DMS 273 treated with DMSO at 0.1 percent for 48 hours (cell line): ENCODE measurements around the gene ERCC2.
"Not testable (repeated sequence)": the region's sequence is repeated elsewhere in the genome, so short reads cannot be mapped to it uniquely, and the experiment has no call there.

Experiments
- DNase-seq: peaks from one replicate; lab custom pipeline; 2025; lab: John Stamatoyannopoulos, UW

ERCC2 gene

DNA sequence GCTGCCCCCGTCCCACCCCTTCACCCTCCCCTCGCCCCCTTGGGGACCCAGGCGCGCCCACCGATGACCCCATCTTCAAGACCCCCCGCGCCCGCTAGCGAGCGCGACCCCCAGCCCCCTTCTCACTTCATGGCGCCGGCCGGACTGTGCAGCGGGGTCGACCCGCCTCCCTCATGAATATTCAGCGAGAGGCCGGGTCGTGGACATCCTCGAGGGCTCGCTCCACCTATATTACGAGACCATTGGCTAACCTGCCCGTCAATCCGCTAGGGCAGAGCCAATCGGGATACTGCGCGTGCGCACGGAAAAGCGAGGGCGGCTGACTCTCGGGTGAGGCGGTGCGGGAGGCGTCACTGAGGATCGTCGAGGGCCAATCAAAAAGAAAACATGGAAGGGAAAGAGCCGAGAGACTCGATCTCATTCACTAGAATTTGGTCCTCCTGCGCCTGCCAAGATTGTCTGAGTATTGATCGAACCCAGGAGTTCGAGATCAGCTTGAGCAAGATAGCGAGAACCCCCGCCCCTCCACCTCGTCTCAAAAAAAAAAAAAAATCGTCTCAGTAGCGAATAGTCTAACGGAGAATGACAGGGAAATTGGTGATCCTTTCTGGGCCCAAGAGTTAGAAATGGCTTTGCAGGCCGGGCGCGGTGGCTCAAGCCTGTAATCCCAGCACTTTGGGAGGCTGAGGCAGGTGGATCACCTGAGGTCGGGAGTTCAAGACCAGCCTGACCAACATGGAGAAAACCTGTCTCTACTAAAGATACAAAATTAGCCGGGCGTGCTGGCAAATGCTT is at the start of gene ERCC2:
TSS of gene ERCC2 (minus strand) at position 164 of the 795 bp plus-strand sequence. CDS start at position 131, 33 bp downstream.
- DNase-seq: peak; percentile 96

DNA sequence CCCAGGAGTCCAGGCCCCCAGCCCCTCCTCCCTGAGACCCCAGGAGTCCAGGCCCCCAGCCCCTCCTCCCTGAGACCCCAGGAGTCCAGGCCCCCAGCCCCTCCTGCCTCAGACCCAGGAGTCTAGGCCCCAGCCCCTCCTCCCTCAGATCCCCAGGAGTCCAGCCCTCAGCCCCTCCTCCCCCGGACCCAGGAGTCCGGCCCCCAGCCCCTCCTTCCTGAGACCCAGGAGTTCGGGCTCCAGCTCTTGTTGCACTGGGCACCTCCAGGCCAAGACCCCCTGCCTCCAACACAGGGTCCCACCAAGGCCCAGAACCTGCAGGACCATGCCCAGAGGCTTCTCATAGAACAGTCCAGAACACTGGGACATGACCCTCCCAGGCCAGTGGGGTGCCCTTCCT is 49.5 kb upstream of the ERCC2 start:
- no peak for DNase-seq

DNA sequence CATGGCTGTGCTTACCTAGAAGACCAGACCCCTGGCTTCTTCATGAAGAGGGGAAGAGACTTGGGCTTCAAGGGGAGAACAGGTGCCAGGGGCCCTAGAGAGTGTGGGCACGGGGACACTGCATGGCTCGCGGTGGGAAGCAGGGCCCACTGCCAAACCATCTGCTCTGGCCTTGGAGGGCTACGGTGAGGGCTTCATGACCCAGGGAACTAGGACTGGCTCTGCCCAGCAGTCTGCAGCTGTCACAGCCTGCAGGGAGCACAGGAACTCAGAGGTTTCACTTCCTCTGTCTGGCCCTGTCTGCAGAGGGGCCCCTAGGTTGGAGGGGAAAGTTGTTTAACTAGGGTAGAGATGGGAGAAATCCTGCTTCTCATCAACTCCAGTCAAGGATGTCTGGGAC is 49.0 kb upstream of the ERCC2 start:
- peak; percentile 59 for DNase-seq

DNA sequence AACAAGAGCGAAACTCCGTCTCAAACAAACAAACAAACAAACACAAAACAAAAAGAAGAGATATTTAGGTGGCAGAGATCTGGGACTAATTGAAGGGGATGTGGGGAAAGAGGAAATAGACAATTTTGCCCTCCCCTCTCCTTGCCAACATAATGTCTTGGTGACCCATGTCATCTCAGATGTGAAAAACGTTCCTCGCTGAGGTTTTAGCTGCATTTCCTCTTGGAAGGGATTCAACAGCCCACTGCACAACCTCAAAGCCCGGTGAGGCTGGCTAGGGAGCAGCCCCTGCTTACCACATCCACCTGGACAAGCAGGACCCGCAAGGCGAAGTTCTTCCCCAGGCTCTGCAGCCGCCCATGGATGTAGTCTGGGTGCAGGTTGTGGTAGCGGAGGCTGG is 48.4 kb upstream of the ERCC2 start:
- DNase-seq: no peak

DNA sequence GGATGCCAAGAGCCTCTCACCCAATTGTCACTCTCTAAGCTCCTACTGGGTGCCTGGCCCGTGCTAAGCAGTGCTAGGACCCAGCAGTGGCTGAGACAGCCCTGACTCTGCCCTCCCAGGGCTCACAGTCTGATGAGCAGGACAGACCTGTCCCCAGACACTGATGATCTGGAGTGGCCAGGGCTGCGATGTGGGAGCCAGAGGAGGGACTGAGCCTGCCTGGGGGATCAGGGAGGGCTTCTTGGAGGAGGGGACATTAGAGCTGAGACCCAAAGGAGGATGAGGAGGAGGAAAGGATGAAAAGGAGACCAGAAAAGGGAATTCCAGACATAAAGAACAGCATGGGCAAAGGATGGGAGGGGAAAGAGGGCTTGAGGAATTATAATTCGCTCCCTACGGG is 46.8 kb upstream of the ERCC2 start:
- DNase-seq: no peak

DNA sequence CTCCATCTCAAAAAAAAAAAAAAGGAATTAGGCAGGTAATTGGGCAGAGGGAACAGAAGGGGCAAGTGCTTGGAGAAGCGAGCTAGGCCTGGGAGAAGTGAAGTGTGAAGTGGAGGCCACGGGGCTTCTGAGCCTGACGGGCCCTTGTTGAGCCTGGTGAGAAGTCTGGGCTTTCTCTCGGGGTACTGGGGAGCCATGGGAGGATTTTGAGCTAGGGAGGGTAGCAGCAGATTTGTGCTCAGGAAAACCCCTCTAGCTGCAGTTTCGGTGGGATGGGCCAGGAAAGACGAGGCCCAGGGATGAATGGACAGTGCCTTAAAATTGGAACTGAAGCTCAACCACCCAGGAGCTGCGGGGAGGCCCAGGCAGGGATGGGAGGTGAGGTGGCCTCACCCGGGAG is 44.1 kb upstream of the ERCC2 start:
- no peak for DNase-seq

DNA sequence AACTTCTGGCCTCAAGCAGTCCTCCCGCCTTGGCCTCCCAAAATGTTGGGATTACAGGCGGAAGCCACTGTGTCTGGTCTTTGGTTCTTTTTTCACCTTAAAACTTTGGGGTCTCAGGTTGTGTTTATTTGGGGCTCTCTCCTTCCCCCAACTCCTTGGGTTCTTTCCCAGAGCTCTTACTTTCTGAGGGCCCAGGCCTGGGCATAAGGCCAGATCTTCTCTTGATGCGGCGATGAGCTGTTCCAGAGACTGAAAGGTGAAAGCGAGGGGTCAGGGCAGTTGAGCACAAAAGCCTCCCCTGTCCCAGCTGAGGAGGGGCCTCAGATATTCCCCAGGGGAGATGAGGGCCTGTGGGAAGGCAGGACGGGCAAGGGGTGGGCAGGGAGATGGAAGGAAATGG is 43.1 kb upstream of the ERCC2 start:
- DNase-seq: no peak

DNA sequence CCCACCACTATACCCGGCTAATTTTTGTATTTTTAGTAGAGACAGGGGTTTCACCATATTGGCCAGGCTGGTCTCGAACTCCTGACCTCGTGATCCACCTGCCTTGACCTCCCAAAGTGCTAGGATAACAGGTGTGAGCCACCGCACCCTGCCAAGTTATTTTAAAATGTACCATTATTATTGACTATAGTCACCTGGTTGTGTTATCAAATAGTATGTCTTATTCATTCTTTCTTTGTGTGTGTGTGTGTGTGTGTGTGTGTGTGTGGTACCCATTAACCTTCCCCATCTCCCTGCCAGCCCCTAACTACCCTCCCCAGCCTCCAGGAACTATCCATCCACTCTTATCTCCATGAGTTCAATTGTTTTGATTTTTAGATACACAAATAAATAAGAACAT is 40.0 kb upstream of the ERCC2 start:
- DNase-seq: not testable (repeated sequence)

DNA sequence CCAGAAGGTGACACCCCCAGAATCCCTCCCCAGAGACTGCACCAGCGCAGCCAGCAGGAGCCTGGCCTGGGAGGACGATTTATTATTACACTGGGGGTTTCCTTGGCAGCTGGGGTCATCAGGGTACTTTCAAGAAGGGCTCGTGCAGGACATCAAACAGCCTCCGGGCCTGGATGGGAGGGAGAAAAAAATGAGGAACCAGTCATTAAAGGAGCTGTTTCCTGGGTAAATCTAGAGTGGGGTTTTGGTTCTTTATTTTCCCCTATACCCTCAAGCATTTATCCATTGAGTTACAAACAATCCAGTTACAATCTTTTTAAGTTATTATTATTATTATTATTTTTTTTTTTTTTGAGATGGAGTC is 39.2 kb upstream of the ERCC2 start:
- no peak for DNase-seq

DNA sequence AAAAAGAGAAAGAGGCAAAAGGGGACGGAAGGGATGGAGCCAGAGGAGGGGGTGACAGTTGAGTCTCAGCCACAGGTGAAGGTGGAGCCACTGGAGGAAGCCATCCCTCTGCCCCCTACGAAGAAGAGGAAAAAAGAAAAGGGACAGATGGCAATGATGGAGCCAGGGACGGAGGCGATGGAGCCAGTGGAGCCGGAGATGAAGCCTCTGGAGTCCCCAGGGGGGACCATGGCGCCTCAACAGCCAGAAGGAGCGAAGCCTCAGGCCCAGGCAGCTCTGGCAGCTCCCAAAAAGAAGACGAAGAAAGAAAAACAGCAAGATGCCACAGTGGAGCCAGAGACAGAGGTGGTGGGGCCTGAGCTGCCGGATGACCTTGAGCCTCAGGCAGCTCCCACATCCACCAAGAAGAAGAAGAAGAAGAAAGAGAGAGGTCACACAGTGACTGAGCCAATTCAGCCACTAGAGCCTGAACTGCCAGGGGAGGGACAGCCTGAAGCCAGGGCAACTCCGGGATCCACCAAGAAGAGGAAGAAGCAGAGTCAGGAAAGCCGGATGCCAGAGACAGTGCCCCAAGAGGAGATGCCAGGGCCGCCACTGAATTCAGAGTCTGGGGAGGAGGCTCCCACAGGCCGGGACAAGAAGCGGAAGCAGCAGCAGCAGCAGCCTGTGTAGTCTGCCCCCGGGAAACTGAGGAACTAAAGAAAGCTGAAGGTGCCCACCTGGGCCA is 38.6 kb upstream of the ERCC2 start:
- DNase-seq: no peak

DNA sequence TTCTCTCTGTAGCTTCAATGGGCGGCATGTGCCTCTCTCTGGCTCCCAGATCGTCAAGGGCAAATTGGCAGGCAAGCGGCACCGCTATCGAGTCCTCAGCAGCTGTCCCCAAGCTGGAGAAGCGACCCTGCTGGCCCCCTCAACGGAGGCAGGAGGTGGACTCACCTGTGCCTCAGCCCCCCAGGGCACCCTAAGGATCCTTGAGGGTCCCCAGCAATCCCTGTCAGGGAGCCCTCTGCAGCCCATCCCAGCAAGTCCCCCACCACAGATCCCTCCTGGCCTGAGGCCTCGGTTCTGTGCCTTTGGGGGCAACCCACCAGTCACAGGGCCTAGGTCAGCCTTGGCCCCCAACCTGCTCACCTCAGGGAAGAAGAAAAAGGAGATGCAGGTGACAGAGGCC is 37.7 kb upstream of the ERCC2 start:
- DNase-seq: no peak

DNA sequence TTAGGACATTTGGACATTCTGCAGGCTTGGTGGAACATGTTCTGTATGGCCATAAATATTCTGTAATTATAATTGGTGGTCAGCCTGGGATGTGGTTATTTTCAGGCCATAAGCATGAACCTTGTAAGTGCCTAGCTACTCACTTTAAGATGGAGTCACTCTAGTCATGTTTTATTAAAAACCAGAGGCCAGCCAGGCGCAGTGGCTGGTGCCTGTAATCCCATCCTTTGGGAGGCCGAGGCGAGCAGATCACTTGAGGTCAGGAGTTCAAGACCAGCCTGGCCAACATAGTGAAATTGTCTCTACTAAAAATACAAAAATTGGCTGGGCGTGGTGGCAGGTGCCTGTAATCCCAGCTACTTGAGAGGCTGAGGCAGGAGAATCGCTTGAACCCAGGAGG is 37.2 kb upstream of the ERCC2 start:
- not testable (repeated sequence) for DNase-seq

DNA sequence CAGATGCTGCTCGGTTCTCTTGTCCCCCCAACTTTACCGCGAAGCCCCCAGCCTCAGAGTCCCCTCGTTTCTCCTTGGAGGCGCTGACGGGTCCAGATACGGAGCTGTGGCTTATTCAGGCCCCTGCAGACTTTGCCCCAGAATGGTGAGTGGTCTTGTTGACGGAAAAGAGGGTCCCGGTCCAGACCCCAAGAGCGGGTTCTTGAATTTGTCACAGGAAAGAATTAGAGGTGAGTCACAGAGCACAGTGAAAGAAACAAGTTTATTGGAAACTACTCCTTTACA is 36.7 kb upstream of the ERCC2 start:
- no peak for DNase-seq

DNA sequence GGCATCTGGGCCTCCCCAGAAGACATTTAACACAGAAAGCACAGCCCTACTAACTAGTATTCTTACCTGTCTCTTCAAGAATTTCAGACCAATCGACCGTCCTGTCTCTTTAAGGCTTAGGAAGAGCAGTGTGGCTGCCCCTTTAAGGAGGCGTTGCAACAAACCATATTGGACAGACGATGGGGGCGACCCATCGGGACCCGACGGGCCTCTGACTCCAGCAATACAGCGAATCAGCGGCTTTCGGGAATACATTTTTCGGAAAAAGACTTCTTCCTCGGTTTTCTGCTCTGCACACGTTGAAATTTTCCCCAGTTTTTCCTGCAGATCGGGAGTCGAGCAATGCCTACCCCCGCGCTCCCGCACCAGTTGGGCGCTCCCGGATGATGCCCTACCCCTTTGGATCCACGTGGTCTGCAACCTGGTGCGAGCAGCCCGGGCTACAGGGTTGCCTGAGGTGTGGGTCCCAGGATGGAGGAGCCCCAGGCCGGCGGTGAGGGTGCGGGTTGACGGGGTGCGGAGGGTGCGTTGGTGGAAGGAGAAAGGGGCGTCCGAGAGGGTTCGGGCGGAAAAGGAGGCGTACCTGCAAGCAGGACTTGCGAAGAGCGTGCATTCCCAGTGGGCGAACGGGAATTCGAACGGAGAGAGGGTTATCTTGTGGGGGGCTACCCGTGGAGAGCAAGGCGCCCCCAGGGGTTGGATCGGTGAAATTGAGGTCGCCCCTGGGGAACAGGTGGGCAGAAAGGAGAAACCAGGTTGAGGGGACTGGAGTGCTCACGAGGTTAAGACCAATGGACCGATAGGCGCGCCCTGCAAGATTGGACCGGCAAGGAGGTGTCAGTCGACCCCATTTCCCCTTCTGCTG is 36.1 kb upstream of the ERCC2 start, which contains the start of gene POLR1G:
TSS of gene POLR1G (plus strand) at position 419 of the 865 bp plus-strand sequence. CDS start at position 472, 53 bp downstream.
- peak; percentile 71 for DNase-seq

DNA sequence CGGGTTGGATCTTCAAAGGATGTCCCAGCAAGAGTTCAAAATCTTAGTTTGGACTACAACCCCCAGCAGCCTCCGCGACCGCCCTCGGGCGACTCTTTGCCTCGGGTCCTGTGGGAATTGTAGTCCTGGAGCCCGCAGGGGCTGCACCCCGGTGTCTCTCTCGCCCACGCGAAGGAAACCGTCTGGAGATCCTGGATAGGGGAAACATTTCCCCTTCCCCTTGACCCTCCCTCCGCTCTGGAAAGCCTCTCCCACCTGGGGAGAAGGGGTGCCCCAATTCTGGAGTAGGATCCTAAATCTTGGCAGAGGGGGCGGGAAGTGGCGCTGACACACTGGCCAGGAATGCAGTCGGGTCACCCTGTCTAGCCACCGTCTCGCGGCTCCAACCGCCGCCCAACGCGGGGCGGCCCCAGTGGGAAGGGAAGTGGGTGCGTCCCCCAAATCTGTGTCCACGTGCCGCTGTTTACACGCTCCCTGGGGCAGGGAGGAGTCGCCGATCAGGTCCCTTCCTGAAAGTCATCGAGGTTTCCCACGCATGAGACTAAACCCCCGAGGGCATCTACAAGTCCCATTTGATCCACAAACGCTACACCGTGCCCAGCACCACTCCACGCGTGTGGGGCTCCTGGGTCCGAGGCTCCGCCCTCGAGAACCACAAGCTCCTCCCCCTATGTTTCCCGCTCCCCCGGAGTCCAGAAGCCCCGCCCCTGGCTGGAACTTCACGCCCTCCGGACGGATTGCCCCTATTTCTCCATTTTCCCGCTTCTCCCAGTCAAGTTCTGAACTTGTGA is 35.3 kb upstream of the ERCC2 start:
- DNase-seq: peak; percentile 80

DNA sequence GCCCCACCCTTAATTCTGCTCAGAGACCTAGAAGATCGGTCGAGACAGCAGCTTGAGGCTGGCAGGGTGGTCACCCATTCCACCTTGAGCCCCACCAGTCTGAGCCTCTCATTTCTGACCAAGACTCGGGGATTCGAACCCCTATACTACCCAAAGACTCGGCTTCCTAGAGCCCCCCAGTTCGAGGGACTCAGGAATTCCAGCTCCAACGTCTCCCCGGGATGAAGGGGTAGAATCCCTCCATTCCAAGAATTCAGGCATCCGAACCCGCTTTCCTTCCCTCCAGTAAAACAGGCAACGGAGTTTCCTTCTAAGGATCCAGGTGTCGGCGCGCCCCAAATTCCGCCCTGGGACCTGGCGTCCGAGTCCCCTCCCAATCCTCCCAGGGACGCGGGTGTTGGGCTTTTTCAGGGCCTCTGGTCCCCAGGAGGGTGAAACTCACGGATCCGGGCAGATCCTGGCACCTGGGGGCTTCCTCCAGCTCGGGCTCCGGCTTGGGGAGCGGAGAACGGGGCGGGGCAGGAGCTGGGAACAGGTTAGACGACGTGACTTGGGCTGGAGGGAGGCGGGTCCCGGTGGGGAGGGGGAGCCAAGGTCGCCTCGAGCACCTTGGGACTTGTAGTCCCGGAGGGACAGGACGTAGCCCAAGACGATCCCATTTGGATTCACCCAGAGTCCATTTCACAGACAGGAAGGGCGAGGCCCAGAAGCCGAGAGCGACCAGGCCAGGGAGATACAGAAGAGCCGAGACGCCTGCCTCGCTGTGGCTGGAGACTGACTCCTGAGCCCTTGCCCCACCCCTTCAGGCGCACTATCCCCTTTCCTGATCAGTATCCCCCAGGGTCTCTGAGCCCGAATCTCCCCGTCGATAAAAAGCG is 34.4 kb upstream of the ERCC2 start, which contains the start of gene PPP1R13L:
TSS of gene PPP1R13L (minus strand) at position 513 of the 878 bp plus-strand sequence. CDS start 6,751 bp downstream, outside the sequence.
- DNase-seq: no peak

DNA sequence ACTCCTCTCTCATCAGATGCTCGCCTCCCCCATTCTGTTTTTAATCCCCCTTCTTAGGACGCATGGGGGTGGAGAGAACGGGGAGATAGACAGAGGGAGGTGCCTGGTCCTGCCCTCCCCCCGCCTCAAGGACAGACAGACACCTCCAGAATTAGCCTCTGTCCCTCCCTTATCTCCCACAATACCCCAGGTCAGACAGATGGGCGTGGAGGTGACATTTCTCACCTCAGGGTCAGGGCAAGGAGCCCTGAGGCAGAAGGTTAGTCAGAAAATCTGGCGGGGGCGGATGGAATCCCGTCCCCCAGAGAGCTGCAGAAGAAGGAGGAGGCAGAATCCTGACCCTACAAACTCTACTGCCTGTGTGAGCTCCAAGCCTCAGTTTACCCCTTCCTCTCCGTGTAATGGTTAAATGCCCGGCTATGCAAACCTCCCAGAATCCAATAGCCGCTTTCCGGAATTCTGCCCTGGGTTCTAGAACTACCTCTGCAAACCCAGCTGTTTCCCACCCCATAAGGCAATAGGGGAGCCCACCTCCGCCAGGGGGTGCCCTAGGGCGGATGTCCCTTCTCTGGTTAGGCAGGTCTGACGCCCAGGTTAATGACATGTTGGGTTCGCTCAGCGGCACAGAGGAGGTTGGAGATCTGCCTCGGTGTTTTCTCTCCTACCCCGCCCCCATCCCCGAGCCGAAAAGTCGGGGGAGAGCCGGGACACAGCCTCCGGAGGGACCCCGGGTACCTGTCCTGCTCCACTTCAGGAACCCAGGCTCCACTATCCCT is 33.6 kb upstream of the ERCC2 start:
- no peak for DNase-seq

DNA sequence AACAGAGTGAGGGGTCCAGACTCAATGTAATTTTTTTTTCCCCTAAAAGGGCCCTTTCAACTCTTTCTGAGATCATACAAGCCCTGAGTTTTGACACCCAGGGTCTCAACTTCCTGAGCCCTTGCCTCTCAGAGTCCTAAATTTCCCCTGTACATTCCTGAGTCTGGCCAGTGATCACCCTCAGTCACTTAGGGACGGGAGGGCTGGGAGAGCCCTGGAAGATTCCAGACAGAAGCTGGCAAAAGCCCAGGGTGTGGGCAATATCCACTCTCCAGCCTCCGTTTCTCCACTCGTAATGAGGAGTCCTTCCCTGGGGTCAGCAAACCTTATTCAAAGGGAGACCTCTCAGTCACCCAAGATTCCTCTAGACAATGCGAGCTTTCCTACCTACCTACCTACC is 32.9 kb upstream of the ERCC2 start:
- DNase-seq: no peak

DNA sequence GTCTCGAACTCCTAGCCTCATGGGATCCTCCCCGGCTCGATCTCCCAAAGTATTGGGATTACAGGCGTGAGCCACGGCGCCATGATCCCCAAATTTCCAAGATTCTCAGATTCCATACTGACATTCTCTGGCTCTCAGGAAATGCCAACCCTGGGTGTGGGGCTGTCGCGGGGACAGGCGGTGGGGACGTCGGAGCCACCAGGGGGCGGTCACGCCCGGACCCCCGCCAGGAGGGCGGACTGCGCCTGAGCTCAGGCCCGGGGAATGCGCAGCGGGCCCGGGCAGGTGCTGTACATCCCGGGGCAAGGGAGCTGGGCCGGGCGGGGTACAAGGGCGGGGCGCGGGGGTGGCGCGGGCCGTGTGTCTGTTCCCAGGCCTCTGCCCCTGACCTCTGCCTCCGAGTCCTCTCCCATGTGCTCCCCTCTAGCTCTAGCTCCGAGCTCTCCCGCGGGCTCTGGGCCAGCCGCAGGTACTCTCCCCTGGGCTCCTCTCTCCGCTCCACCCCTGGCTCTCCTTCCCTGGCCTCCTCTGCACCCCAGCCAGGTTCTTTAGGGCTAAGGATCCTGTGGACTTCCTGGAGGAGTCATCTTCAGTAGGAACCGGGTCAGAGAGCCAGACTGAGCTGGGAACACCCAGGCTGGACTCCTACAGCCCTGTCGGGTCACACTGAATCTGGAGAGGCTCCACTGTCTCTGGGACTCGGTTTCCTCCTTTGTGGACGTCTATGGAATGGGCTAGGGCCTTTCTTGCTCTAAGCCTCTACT is 32.1 kb upstream of the ERCC2 start:
- no peak for DNase-seq
